Measurements from ENCODE around the gene BABAM1. TPM values are rescaled to one million over a fixed set of nuclear protein-coding genes. Genes with fewer than 3 reads are reported as not detected.

The BABAM1 gene
- total RNA-seq, 1 donor from 2014 or later, result 83.3 TPM

DNA sequence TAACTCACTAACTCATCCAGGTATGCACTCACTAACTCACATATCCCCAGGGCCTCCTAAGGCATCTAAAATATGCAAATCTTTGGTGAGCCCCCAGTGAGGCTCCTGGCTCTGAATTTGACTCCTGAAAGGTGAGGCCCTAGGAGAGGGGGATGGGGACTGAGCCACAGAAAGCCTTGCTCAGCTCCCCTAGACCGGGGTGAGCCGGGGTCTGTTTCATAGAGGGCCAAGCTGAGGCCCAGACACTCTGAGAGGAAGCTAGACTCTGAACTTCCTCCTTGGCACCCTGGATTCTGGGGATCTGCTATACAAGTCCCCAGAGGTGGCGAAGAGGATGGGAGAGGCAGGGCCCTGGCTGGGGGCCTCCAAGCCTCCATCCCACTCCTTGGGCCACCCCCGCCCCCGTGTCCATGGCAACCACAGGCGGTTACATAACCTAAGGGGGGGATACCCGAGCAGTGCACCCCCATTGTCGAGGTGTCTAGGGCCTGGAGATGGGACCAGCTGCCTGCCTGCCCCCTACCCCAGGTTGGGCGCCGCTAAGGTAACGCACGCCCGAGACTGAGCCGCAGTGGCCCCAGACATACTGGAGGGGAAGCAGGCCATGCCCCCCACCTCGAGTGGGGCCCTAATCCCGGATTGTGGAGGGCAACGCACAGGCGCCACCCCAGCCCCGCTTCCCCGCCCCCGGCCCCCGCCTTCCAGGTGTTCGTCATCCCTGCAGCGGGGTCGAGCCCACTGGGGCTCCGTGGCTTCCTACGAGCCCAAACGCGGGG lies 35.3 kb downstream of the BABAM1 start:
- no peaks in the 10 kb centered on the region for H3K9me3 Mint-ChIP-seq (ENCODE audit: low read depth)
- TF ChIP-seq, protein P1, sequence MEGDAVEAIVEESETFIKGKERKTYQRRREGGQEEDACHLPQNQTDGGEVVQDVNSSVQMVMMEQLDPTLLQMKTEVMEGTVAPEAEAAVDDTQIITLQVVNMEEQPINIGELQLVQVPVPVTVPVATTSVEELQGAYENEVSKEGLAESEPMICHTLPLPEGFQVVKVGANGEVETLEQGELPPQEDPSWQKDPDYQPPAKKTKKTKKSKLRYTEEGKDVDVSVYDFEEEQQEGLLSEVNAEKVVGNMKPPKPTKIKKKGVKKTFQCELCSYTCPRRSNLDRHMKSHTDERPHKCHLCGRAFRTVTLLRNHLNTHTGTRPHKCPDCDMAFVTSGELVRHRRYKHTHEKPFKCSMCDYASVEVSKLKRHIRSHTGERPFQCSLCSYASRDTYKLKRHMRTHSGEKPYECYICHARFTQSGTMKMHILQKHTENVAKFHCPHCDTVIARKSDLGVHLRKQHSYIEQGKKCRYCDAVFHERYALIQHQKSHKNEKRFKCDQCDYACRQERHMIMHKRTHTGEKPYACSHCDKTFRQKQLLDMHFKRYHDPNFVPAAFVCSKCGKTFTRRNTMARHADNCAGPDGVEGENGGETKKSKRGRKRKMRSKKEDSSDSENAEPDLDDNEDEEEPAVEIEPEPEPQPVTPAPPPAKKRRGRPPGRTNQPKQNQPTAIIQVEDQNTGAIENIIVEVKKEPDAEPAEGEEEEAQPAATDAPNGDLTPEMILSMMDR (IDR thresholded peaks at IDR 0.05), result no peak
- H3K36me3 Mint-ChIP-seq (ENCODE audit: low read depth), result peaks cover 1% of the 10 kb centered on the region
- H3K4me3 Mint-ChIP-seq (ENCODE audit: unreplicated experiment), result peak overlapping the region; percentile 57
- no peaks in the 10 kb centered on the region for H3K27me3 Mint-ChIP-seq (ENCODE audit: low read depth)
- no peak for DNase-seq (ENCODE audit: low spot score)
- H3K4me1 Mint-ChIP-seq (ENCODE audit: low read depth), result peaks cover 29% of the 10 kb centered on the region
- H3K27ac Mint-ChIP-seq (ENCODE audit: unreplicated experiment), result no peak overlapping the region

DNA sequence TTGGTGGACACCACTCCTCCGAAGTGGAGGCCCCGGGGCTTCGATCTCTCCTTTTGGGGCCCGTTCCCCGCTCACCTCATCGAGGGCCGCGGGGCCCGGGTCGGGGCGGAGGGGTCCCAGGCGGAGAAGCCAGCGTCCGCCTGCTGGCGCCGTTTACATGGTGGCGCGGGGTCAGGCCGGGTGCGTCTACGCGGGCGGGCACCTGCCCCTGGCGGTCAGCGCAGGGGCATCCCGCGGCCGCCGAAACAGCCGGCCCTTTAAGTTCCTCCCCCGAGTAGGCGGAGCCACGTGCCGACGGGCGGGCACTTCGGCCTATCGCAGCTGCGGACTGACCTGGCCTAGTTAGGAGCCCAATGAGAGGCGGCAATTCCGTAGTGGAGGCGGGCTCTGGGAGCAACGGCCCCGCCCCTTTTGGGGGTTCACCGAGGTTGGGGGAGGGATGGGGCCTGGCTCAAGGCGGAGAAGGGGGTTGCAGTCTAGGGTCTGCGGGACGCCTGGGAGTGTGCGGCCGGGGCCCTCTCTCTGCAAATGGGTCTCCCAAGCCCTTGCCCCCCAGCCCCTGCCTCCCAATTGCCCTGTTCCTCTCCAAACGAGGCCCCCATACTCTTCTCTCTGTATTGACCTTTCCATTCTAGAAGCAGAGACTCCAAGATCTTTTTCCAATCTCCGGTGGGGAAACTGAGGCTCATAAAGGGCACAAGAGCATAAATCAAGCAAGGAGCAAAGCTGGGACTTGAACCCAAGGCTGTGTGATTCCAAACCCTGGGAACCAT lies 36.1 kb downstream of the BABAM1 start, which contains the start of gene ABHD8:
ABHD8 (minus strand) TSS at position 259 of the 773 bp plus-strand sequence. CDS start 1,809 bp downstream, outside the sequence.
- no peaks in the 10 kb centered on the region for H3K36me3 Mint-ChIP-seq (ENCODE audit: low read depth)
- no peaks in the 10 kb centered on the region for H3K9me3 Mint-ChIP-seq (ENCODE audit: low read depth)
- TF ChIP-seq, protein P1 (IDR thresholded peaks at IDR 0.05), result peak; percentile 77
- DNase-seq (ENCODE audit: low spot score), result peak; percentile 98
- peak within 1 kb of the TSS; percentile 41 for H3K27ac Mint-ChIP-seq (ENCODE audit: unreplicated experiment)
- H3K4me1 Mint-ChIP-seq (ENCODE audit: low read depth), result peaks cover 32% of the 10 kb centered on the region
- H3K27me3 Mint-ChIP-seq (ENCODE audit: low read depth), result no peaks in the 10 kb centered on the region
- peak within 1 kb of the TSS; percentile 57 for H3K4me3 Mint-ChIP-seq (ENCODE audit: unreplicated experiment)

DNA sequence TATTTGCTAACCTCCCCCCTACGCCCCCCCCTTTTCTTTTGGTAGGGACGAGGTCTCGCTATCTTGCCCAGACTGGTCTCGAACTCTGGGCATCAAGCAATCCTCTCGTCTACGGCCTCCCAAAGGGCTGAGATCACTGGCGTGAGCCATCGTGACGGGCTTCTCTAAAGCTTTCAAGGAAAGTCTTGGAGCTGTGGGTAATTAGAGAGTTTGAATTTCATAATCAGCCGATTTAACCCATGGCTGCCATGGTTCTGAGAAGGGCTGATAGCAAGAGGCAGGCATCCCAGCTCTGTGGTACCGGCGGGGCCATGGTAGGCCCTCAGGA lies 36.7 kb downstream of the BABAM1 start:
- DNase-seq (ENCODE audit: low spot score), result no peak
- no peak overlapping the region for H3K27ac Mint-ChIP-seq (ENCODE audit: unreplicated experiment)
- no peaks in the 10 kb centered on the region for H3K36me3 Mint-ChIP-seq (ENCODE audit: low read depth)
- TF ChIP-seq, protein P1 (IDR thresholded peaks at IDR 0.05), result no peak
- H3K27me3 Mint-ChIP-seq (ENCODE audit: low read depth), result no peaks in the 10 kb centered on the region
- peak overlapping the region; percentile 57 for H3K4me3 Mint-ChIP-seq (ENCODE audit: unreplicated experiment)
- no peaks in the 10 kb centered on the region for H3K9me3 Mint-ChIP-seq (ENCODE audit: low read depth)
- H3K4me1 Mint-ChIP-seq (ENCODE audit: low read depth), result peaks cover 32% of the 10 kb centered on the region

DNA sequence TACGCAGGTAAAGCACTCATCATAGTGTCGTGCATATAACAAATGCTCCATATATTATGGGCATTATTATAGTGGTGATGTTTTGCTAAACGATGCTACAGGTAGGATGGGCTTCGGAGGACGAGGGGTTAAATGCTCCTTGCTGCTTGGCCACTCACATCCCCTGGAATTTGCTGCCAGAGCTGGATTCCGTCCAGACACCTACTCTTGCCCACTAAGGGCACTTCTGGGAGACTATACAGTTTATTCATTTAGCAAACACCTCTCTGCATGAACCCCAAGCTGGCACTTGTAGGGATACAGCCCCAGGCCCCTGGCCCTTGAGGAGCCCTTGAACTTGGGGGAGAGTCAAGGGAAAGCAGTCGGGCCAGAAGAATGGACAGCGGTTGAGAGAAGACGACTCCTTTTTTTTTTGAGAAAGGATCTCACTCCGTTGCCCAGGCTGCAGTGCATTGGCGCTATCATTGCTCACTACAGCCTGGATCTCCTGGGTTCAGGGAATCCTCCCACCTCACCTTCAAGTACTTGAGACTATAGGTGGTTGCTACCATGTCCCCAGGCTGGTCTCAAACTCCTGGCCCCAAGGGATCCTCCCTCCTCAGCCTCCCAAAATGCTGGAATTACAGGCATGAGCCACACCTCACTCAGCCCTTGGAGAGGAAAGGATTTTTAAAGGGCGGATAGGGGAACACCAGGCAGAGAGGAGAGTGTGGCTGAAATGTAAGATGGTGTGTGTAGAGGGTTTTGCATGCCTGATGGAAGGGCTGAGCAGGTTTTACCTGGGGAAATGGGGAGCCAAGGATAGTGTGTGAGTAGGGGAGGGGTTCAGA lies 37.4 kb downstream of the BABAM1 start:
- no peaks in the 10 kb centered on the region for H3K9me3 Mint-ChIP-seq (ENCODE audit: low read depth)

More for the DNA sequence above, 37.4 kb downstream of the BABAM1 start:
- TF ChIP-seq, protein P1 (IDR thresholded peaks at IDR 0.05), result no peak
- Mint-ChIP-seq H3K4me3 (ENCODE audit: unreplicated experiment) (peak overlapping the region; percentile 84), H3K4me1 (ENCODE audit: low read depth) (peaks cover 38% of the 10 kb centered on the region), H3K27me3 (ENCODE audit: low read depth) (no peaks in the 10 kb centered on the region), H3K27ac (ENCODE audit: unreplicated experiment) (peak overlapping the region; percentile 95), H3K36me3 (ENCODE audit: low read depth) (no peaks in the 10 kb centered on the region)
- no peak for DNase-seq (ENCODE audit: low spot score)

Measured in chondrocyte (in vitro differentiated cells).